ENCODE results near the gene FYB1.

DNA sequence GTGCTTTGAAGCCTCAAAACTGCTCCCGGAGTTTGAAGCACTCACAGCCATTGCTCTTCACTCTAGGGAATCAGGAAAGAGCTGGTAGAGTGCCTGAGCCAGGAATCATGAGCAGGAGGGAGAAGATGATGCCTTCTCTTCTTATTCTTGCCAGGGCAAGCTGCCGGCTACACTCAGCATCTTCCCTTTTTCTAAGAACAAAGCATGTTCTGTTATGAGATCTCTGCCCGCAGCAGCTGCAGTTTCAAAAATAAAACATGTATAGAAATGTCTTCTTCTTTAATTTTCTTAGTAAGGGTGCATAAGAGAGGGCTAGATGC, 87.3 kb downstream of the FYB1 start:
- TF ChIP-seq EP300 (IDR thresholded peaks at IDR 0.05; ENCODE audit: borderline replicate concordance) (no peak), MAX (IDR thresholded peaks at IDR 0.05) (no peak), RAD21 (IDR thresholded peaks at IDR 0.05; ENCODE audit: low read depth) (no peak), TCF12 (IDR thresholded peaks at IDR 0.05; ENCODE audit: low read depth) (no peak), CEBPB (IDR thresholded peaks at IDR 0.05) (no peak), EGR1 (IDR thresholded peaks at IDR 0.05) (no peak), TEAD4 (IDR thresholded peaks at IDR 0.05) (no peak)

Data from Ishikawa (cell line).